ENCODE measurements around the gene FRG1.
"Not testable (repeated sequence)": the region's sequence is repeated elsewhere in the genome, so short reads cannot be mapped to it uniquely, and the experiment has no call there.

Gene FRG1

DNA sequence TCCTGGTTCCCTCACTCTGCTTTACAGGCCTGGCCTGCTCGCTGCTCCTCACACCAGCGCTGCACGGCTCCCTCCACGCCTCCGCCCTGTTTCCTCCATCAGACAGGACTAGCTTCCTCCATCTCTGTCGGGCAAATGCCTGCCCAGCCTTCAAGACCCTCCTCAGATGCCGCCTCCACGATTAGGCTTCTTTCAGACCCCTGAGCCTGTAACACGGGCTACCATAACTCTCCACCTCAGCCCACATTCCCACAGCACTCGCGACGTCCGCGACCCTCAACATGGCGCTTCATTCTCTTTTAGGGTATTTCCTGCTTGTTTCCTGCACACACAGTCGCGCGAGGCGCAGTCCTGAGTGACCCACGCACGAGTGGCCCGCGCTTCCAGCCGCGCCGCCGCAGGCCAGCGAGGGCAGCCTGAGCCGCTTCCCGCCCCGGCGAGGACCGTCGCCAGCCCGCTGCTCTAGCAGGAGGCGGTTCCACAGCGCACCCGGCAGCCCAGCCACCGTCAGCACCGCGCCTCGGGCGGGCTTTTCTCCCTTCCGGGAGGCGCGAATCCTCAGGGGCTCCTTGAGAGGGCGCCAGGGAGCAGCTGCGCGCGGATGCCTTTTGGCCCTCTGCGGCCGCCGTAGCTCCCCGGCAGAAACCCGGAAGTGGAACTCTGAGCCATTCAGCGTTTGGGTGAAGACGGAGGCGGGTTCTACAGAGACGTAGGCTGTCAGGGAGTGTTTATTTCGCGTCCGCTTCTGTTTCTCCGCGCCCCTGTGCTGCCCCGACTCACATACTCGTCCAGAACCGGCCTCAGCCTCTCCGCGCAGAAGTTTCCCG lies at the start of gene FRG1:
Gene FRG1, plus strand, starts transcription at position 695 of the 827 bp plus-strand sequence. CDS start 138 bp downstream, outside the sequence.
- peak; percentile 94 to 96 for DNase-seq

DNA sequence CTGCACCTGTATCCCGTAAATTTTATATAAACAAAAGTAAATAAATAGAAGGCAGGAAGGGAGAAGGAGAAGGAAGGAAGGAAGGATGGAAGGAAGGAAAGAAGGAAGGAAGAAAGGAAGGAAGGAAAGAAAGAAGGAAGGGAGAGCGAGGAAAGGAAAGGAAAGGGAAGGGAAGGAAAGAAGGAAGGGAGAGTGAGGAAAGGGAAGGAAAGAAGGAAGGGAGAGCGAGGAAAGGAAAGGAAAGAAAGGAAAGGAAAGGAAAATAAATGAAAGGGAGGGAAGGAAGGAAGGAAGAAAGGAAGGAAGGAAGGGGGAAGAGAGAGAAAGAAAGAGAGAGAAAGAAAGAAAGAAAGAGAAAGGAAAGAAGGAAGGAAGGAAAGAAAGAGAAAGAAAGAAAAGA lies 43.0 kb upstream of the FRG1 start:
- DNase-seq = no peak

DNA sequence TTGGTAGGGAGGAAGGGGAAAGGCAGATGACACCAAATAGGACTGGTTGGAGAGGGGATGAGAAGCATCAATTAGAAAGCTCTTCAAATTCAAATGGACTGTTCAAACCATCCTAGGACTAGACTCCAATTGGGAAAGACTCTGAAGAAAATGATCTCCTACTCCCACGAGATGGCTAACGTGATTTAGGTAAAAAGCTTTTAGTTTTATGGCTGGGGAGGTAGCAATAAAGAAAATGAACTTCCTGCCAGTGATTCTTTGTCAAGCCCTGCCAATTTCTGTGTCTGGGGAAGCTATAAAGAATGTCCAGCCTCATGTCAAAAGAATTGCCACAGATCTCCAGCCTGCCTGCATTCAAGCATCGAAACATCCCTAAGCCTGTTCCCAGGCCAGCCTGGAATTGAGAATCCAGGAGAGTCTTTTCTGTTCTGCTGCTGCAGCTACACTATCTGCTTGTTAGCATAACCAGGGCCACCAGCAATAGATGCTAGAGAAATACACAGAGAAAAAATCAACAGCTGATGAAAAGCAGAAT lies 41.1 kb upstream of the FRG1 start:
- not testable (repeated sequence) for DNase-seq

DNA sequence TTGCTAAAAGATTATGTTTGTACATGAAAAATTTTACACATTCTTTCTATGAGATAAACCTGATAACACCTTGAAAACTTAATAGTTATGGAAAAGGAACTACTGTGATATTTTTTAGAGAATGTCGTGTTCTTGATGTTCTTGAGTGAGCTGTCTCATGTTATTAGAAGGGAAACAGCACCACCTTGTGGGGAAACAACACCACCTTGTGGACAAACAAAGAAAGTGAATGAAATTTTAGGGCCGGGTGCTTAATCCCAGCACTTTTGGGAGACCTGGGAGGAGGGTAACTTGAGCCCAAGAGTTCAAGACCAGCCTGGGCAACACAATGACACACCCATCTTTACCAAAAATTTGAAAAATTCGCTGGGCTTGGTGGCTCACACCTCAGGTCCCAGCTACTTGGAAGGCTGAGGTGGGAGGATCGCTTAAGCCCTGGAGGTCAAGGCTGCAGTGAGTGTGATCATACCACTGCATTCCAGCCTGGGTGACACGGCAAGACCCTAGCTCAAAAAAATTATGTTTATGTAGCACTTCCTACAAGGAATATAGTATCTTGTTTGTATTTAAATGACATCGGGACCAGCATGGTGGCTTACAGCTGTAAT lies 36.1 kb upstream of the FRG1 start:
- DNase-seq = peak; percentile 38 to 44

DNA sequence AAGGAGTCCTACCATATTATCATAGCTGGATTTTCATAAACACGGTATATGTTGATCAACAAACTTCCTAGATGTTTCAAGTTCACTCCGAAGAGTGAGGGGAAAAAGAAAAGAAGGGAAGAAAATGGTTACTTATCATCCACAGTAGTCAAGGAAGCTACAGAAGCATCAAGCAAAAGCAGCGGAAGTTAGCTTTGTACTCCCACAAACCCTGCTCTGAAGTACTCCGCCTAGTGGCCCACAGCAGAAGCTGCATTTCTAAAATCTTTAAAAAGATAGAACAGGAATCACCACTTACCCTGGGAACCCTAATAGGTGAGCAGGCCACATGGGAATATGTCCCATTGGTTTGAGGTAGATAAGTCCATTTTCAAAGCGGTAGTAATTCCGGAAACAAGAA lies 28.5 kb upstream of the FRG1 start:
- no peak for DNase-seq

DNA sequence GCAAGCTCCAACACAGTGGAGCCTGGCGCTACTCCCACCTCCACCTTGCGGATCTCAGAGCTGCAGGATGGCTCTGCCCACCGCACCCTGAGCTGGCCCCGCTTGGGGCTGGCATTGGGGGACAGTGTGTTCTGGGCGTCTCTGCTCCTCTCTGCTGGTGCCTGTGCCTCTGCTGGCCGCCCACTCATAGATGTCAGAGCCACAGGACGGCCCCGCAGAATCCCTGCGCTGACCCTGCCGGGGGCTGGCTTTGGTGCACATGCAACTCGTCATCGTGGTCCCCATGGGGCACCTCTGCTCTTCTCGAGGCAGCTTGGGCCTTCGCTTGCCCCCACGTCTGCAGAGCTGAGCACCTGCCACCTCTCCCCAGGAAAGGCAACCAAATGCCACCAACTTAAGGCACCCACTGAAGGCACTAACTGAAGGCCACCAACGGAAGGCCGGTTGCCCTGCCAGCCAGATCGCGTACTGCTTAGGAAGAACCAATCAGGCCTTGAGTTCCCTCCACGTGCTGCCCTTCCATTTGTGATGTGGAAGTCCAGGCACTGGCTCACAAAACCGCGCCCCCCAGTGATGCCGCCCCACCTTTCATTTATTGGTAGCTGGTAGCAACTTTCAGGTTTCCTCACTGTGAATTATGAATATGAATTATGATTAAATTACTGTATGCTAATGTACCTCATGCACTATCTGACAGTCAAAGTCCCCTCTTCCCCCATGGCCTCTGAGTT lies 23.3 kb upstream of the FRG1 start:
- no peak for DNase-seq

DNA sequence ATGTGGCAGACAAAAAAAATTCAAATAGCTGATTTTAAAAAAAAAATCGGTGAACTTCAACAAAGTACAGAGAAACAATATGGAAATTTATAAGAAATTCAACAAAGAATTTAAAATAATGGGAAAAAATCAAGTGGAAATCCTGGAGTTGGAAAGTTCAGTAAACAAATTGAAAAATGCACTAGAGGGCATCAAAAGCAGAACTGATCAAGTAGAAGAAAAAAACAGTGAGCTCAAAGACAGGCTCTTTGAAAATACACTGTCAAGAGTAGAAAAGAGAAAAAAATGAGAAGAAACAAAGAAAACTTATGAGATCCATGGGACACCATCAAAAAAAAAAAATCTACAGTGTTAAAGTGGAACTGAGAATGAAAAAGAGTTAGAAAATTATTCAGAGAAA lies 19.6 kb upstream of the FRG1 start:
- DNase-seq = no peak

DNA sequence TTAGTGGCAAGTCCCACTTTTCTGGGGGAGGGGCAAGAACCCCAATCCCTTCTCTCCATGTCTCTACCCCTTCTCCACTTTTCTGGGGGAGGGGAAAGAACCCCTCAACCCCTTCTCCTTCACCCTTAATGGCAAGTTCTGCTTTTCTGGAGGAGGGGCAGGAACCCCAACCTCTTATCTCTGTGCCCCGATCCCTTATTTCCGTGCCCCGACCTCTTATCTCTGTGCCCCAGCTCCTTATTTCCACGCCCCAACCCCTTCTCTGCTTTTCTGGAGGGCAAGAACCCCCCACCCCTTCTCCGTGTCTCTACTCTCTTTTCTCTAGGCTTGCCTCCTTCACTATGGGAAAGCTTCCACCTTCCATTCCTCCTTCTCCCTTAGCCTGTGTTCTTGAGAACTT lies 13.9 kb upstream of the FRG1 start:
- not testable (repeated sequence) for DNase-seq

DNA sequence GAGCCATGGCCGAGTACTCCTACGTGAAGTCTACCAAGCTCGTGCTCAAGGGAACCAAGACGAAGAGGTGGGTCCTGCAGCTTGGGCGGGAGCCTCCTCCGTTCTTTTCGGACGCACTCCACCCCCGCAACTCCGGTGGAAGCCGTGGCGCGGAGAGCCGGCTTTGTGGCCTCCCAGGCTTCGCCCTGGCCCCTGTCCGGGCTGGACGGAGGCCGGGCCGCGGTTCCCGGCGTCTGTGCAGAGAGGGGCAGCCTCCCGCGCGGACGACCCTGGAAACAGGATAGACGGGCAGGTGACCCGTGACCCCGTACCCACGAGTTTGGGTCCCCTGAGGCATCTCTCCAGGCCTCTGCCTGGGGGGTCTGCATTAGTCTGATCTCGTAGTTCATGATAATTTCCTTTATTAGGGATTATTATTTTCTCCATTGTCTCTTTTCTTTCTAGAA lies 356 bp downstream of the FRG1 start:
- no peak for DNase-seq

DNA sequence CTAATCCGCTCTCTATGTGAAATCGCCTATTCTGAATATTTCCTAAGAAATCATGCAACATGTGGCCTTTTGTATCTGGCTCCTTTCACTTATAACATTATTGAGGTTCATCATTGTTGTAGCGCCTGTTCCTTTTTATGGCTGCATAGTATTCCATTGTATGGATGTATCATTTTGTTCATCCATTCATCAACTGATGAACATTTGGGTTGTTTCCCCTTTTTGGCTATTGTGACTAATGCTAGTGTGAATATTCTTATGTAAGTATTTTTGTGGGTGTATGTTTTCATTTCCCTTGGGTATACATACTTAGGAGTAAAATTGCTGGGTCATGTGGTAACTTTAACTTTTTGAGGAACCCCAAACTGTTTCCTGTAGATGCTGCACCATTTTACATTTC lies 1.7 kb downstream of the FRG1 start:
- not testable (repeated sequence) for DNase-seq

DNA sequence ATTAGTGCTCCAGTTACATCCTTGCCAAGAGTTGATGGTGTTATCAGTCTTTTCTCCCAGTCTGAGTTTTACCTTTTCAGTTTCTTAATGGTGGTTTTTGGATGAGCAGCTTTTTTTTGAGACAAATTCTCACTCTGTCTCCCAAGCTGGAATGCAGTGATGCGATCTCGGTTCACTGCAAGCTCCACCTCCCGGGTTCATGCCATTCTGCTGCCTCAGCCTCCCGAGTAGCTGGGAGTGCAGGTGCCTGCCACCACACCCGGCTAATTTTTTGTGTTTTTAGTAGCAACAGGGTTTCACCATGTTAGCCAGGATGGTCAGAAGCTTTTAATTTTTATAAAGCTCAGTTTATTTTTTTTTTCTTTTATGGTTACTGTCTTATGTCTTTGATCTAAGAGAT lies 3.4 kb downstream of the FRG1 start:
- not testable (repeated sequence) for DNase-seq

DNA sequence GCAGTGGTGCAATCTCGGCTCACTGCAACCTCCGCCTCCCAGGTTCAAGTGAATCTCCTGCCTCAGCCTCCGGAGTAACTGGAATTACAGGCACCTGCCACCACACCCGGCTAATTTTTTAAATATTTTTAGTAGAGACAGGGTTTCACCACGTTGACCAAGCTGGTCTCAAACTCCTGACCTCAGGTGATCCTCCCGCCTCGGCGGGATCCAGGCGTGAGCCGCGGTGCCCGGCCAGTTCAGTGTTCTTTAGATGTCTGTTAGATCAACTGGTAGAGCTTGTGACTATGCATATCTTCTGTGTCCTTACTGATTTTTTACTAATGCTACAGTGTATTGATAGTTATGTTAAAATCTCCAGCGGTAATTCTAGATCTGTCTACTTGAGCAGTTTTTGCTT lies 6.2 kb downstream of the FRG1 start:
- not testable (repeated sequence) for DNase-seq

DNA sequence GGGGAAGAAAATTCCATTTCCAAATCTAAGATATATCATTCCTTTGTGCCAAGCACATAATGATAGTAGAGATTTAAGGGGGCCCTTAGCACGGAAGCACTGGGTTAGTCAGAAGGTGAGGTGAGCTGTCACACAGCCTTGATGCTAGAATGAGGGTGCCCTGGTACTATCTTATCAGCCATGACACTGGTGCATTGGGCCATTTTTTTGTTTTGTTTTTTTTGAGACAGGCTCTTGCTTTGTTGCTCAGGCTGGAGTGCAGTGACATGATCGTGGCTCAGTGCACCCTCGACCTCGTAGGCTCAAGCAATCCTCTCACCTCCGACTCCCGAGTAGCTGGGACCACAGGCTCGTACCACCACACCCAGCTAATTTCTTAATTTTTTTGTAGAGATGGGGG lies 7.8 kb downstream of the FRG1 start:
- not testable (repeated sequence) for DNase-seq

DNA sequence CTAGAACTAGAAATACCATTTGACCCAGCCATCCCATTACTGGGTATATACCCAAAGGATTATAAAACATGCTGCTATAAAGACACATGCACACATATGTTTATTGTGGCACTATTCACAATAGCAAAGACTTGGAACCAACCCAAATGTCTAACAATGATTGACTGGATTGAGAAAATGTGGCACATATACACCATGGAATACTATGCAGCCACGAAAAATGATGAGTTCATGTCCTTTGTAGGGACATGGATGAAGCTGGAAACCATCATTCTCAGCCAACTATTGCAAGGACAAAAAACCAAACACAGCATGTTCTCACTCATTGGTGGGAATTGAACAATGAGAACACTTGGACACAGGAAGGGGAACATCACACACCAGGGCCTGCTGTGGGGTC lies 28.6 kb downstream of the FRG1 start:
- DNase-seq = not testable (repeated sequence)

DNA sequence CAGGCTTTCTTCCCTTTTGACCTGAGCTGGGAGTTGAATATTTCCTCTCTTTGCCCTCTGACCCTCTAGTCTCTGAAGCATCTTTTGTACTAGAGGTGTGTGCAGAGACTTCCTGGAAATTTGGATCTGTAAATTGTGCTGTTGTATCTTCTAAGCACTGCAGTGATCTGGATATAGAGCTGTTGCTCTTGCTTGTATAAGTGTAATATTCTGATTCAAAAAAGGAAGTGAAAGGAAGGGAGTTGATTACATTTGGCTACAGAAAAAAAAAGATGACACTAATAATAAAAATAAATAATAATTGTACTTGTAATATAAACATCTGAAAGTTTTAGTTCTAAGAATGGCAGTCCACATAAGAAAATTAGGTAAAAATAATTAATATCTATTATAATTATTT lies 33.0 kb downstream of the FRG1 start:
- no peak for DNase-seq

DNA sequence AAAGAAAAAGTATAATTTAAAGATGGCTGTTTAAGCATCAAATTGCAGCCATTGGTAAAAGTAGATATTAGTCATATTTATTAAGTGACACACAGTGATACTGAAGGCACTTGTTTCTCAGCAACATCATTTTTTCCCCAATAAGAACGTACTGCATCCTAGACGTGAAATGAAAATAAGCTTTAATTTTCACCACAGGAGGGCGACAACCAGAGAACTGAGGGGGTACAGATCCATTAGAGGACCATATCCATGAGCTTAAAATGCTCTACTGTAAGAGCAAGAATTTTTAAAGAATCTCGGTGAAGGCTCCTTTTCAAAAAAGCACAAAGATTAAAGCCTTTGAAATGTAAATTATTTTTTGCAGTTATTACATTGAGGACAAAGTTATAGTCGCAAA lies 33.4 kb downstream of the FRG1 start:
- no peak for DNase-seq

DNA sequence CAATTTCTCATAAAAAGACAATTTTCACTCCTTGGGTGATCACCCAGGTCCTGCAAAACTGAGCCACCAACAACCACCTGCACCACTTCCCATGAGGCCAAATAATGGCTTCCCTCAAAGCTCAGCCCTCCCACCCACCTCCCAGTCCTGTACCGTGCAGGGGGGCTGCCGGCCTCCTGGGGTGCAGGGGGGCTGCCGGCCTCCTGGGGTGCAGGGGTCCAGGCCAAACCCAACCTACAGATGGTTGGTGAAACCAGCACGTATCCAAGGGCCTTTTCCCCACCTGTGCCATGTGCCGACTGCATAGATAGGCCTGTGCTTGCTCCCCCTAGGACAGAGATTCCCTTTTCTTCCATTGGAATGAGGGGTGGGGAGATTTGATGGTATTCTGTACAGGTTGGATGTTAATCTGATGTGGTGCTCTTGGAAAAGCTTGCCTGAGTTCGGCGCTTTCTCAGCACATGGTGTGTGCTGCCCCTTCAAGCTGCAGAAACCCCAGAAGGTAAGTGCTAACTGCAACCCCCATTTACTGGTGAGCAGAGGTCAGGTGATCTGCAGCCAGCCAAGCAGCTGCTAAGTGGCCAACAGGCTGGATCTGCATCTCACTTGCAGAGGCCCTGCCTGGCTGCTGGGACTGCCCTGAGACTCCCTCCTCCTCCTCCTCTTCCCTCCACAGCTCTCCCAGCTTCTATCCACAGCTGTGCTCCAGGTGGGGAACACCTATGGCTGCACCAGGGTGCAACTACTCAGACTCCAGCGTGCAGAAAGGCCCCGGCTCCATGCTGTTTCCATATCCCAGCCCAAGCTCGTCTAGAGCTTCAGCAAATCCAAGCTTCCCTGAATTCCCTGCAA lies 38.8 kb downstream of the FRG1 start:
- no peak for DNase-seq

DNA sequence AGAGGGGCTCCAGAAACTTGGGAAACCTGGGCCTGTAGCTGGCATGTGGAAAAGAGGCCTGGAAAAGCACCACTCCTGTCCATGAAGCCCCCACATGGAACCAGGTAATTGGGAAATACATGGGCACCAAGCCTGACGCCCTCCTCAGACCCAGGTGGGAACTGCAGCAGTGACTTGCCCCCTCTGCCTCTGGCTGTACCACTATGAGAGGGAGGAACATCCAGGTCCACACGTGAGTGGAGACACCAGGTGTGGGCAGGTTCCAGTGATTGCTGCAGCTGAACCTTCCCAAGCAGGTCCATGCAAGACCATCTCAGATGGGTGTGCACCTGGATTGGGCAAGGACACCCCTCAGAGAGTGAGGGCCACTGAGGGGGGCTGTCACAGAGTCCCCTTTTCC lies 39.6 kb downstream of the FRG1 start:
- not testable (repeated sequence) for DNase-seq

DNA sequence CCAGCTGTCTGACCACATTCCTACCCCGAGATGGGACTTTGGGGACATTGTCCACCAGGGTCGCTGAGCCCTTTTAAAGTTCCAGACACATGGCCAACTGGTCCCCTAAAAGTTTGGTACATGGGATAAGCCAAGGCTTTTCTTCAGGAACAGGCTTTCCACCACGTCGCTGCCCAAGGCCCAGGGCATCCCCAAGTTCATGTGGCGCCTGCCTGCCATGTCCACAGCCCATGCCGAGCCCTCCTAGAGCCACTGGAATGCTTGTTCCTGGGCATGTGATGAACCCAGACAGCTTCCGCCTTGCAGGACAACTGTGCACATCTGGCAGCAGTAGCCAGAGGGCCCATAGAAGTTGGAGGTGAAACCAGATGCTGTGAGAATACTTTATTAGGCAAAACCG lies 41.3 kb downstream of the FRG1 start:
- no peak for DNase-seq

DNA sequence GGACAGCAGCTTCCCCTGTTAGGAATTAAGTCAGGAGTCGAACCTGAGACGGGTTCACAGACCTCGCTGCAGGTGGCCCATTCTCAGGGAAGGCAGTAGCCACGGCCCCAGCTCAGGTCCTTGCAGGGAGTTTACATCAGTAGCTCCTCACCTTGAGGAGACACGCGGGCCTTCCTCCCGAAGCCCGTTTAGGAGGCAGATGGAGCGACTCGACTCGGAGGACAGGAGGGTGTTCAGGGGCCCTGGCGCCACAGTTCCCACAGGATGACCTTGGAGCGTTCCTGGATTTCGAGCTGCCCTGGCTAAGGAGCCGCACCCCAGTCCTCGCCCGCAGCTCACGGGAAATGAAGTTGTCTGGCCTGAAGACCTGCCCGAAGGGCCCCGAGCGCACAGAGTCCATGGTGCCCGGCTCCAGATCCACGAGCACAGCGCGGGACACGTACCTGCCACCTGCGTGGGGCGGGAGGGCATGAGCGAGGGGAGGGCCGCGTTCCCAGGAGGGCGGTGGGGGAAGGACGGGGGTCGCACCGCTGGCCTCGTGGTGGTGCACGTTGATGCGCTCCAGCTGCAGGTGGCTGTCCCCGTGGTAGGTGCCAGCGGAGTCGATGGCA lies 43.3 kb downstream of the FRG1 start:
- DNase-seq = not testable (repeated sequence)

DNA sequence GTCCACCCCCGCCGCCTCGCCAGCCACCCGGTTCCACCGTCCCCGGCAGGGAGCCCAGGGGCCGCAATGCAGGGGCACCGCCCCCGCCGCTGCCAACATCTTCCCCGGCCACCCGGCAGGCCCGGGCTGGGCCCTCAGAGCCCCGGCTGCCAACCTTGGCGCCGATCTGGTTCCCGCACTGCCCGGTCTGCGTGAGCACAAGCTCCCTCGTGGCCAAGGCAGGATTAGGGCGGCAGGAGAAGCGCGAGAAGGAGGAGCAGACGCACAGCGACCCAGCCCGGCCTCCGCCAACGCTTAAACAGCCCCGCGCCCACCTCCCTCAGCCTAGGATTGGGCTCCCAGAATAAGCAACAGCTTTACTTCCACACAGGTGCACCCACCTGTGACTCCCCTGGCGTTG lies 44.0 kb downstream of the FRG1 start:
- not testable (repeated sequence) for DNase-seq

DNA sequence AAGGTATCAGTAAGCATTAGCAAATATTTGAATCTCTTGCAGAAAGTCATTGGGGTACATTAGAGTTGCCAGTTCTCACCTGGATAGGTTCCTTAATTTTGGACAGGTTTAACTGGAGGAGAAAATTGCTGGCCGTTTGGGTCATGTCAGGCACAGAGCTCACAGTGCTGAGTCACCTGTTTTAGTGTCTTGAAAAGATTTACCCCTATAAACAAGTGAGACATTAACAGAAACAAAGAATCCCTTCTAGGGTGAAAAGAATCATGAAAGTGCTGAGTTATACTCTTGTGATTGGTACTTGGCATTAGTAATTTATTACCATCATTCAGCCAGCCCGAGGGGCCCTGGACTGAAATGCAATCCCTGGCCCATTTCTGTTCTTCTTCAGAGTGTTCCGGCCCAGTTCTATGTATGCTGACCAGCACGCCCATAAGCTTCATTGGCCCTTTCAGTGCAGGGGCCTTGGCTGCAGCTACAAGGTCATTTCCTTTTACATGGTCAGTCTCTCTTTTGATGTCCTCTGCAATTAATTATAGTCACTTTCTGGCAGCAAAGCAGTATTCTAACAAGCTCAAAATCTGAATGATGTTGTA lies 45.1 kb downstream of the FRG1 start:
- not testable (repeated sequence) for DNase-seq
